ENCODE data around the gene PDIA5. TPM values are rescaled to one million over a fixed set of nuclear protein-coding genes. Genes with fewer than 3 reads are reported as not detected.
A peak's percentile ranks its signal among the peaks of the same experiment; 100 is the strongest.

The PDIA5 gene
- total RNA-seq, 4 donors from 2014 or later, result 12.0 to 21.0 (median 15.8) TPM

DNA sequence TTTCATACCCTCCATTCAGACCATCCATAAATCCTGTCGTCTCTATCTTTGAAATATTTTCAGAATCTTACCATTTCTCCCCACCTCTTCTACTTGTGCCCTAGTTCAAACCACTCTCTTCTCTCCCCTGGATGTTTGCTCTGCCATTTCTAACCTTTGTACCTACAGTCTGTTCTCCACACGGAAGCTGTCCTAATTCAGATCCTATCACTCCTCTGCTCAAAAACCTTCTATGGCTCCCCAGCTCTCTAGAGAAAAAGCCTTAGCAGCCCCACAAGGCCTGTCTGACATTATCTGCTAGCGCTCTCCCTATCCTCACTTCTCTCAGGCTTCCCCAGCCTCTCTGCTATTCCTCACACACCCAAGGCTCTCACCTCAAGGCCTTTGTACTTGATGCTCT is 34.8 kb upstream of the PDIA5 start:
- ATAC-seq (ENCODE audit: low FRiP score), result no peak
- no peak for DNase-seq (ENCODE audit: low spot score)
- TF ChIP-seq, protein P1, sequence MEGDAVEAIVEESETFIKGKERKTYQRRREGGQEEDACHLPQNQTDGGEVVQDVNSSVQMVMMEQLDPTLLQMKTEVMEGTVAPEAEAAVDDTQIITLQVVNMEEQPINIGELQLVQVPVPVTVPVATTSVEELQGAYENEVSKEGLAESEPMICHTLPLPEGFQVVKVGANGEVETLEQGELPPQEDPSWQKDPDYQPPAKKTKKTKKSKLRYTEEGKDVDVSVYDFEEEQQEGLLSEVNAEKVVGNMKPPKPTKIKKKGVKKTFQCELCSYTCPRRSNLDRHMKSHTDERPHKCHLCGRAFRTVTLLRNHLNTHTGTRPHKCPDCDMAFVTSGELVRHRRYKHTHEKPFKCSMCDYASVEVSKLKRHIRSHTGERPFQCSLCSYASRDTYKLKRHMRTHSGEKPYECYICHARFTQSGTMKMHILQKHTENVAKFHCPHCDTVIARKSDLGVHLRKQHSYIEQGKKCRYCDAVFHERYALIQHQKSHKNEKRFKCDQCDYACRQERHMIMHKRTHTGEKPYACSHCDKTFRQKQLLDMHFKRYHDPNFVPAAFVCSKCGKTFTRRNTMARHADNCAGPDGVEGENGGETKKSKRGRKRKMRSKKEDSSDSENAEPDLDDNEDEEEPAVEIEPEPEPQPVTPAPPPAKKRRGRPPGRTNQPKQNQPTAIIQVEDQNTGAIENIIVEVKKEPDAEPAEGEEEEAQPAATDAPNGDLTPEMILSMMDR (IDR thresholded peaks at IDR 0.05), result no peak

GRCh38 chr3:123034120-123034519 is 32.7 kb upstream of the PDIA5 start:
- TF ChIP-seq, protein P1 (IDR thresholded peaks at IDR 0.05), result no peak
- DNase-seq (ENCODE audit: low spot score) (no peak), ATAC-seq (ENCODE audit: low FRiP score) (no peak)

DNA sequence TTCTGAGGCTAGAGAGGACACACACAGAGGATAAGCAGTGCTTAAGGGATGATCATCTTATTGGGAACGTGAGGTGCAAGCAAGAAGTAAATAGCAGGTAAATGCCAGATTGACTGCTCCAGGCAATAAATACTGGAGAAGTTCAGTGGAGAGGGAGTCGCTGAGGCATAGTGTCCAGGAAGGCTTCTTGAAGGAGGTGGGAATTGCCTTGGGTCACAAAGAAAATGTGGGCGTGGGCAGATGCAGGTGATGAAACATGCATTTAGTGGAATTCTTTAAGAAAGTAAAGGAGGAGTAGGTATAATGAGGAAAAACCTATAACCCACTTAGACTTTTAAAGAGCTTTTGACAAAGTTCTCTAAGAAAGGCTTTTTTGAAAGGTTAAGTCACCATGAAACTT is 31.8 kb upstream of the PDIA5 start:
- TF ChIP-seq, protein P1 (IDR thresholded peaks at IDR 0.05), result no peak

DNA sequence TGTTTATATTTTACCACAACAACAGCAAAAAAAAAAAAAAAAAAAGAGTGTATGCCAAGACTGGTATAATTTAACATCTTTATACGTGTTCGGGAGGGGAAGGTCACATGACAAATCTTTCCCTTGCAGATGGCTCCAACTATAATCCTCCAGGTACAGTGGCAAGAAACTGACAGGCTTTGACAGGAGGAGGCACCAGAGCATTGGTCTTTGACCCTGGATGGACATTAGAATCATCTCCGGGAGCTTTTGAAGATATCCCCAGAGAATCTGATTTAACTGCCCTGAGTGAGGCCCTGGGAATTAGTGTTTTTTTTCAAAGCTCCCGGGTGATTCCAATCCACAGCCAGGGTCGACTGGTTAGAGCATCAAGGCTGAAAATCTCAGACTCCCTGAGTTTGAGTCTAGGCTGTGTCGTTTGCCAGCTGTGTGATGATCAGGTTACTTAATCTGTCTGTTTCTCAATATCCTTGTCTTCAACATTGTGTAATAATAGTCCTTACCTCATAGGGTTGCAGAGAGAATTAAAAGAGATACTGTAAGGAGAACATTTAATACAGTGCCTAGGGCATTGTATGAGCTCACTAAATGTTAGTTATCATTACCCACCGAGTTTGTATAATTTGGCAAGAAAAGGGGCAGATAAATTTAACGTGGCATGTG is 30.3 kb upstream of the PDIA5 start:
- TF ChIP-seq, protein P1 (IDR thresholded peaks at IDR 0.05), result no peak
- ATAC-seq (ENCODE audit: low FRiP score) (peak; percentile 63), DNase-seq (ENCODE audit: low spot score) (no peak)

More for the DNA sequence above, 31.8 kb upstream of the PDIA5 start:
- no peak for DNase-seq (ENCODE audit: low spot score)
- no peak for ATAC-seq (ENCODE audit: low FRiP score)

- TF ChIP-seq, protein P1 (IDR thresholded peaks at IDR 0.05), result no peak
Observed at GRCh38 chr3:123037015-123037375, 29.8 kb upstream of the PDIA5 start.

GRCh38 chr3:123038751-123039150 is 28.1 kb upstream of the PDIA5 start:
- TF ChIP-seq, protein P1 (IDR thresholded peaks at IDR 0.05), result no peak
- ATAC-seq (ENCODE audit: low FRiP score) (no peak), DNase-seq (ENCODE audit: low spot score) (no peak)

More at GRCh38 chr3:123037015-123037375, 29.8 kb upstream of the PDIA5 start:
- DNase-seq (ENCODE audit: low spot score) (no peak), ATAC-seq (ENCODE audit: low FRiP score) (no peak)

GRCh38 chr3:123039178-123039577 is 27.6 kb upstream of the PDIA5 start:
- TF ChIP-seq, protein P1 (IDR thresholded peaks at IDR 0.05), result no peak
- DNase-seq (ENCODE audit: low spot score), result no peak
- ATAC-seq (ENCODE audit: low FRiP score), result no peak
